SH-SY5Y (cell line): ENCODE measurements around the gene DOK3.

Experiments
- GATA2 ChIP-seq: IDR thresholded peaks from 2 replicates; pipeline ENCODE4 v1.6.1; 2011; ENCODE audit warnings: mild to moderate bottlenecking, low read depth, low read length
- GATA3 ChIP-seq: IDR thresholded peaks from 2 replicates; pipeline ENCODE4 v1.6.1; 2011; ENCODE audit warnings: low read depth, mild to moderate bottlenecking, low read length, moderate library complexity

DNA sequence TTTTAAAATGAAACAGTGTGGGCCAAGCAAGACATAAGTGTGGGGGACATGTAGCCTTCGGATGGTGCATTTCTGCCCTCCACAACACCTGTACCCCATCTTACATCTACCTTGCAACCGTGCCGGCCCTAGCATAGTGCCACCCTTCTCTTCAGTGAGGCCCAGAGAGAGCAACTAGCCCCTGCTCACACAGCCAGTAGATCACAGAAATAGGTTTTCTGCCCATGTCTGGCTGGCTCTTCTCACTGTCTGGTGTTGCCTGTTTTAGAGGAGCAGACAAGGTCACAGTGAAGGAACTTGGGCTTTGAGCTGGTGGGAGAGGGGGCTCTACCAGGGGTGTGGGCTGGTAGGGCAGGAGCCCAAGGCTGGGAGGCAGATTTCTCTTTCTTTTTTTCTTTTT, 23.4 kb downstream of the DOK3 start:
- TF ChIP-seq GATA3: no peak
- TF ChIP-seq GATA2: no peak
